Caco-2 (cell line): ENCODE results near the gene EIF4A2. TPM values are rescaled to one million over a fixed set of nuclear protein-coding genes. Genes with fewer than 3 reads are reported as not detected.
"Not testable (repeated sequence)": the region's sequence is repeated elsewhere in the genome, so short reads cannot be mapped to it uniquely, and the experiment has no call there.

ENCODE experiments used
- BruUV-seq: library from RNA; stranded (reverse); fragments of 400-500 nt; replicated peaks from 2 replicates; lab custom pipeline; 2021; lab: Mats Ljungman, UMichigan
- CTCF ChIA-PET: fragments of 300-600 bp; sonication (Branson Sonifier 250); formaldehyde crosslinking; loops from one replicate; lab custom pipeline; 2022; ENCODE audit warnings: antibody characterized with exemption; lab: Charles Lee
- POLR2A ChIA-PET: fragments of 300-600 bp; sonication (Branson Sonifier 250); formaldehyde crosslinking; loops from one replicate; lab custom pipeline; 2022; ENCODE audit warnings: antibody characterized with exemption; lab: Charles Lee
- DNase-seq, 2 experiments: peaks; one replicate each; pipeline versions ENCODE4 v3.0.0 to v3.0.0-alpha.2; 2020 to 2022
- H3K27me3 ChIP-seq: replicated peaks from 2 replicates; pipeline ENCODE4 v1.6.0; 2011; ENCODE audit warnings: low read length; ENCODE audit not compliant: control insufficient read depth, insufficient read depth
- H3K36me3 ChIP-seq: 2 replicates; pipeline ENCODE4 v1.5.1; 2011; ENCODE audit warnings: low read length; ENCODE audit not compliant: control insufficient read depth, insufficient read depth
- H3K4me1 ChIP-seq: fragments of 250-450 bp; sonication (Bioruptor Pico); 2 replicates; pipeline ENCODE4 v1.5.1; 2020; ENCODE audit warnings: mild to moderate bottlenecking
- H3K4me3 ChIP-seq: 2 replicates; pipeline ENCODE4 v1.5.1; 2011; ENCODE audit warnings: low read depth, mild to moderate bottlenecking, control low read depth, low read length
- H3K9me3 ChIP-seq: fragments of 250-450 bp; sonication (Bioruptor Pico); 2 replicates; pipeline ENCODE4 v1.5.1; 2020; ENCODE audit warnings: mild to moderate bottlenecking, moderate library complexity
- H3K27ac Mint-ChIP-seq: one replicate; pipeline ENCODE4 v1.8.0; 2022; ENCODE audit warnings: mixed read lengths; ENCODE audit not compliant: unreplicated experiment
- H3K27me3 Mint-ChIP-seq: one replicate; pipeline ENCODE4 v1.8.0; 2022; ENCODE audit warnings: mixed read lengths; ENCODE audit not compliant: insufficient read depth, unreplicated experiment
- H3K36me3 Mint-ChIP-seq: one replicate; pipeline ENCODE4 v1.8.0; 2022; ENCODE audit warnings: mild to moderate bottlenecking, mixed read lengths; ENCODE audit not compliant: insufficient read depth, unreplicated experiment
- H3K4me1 Mint-ChIP-seq: one replicate; pipeline ENCODE4 v1.8.0; 2022; ENCODE audit warnings: low read depth, mixed read lengths; ENCODE audit not compliant: unreplicated experiment
- H3K4me3 Mint-ChIP-seq: one replicate; pipeline ENCODE4 v1.8.0; 2022; ENCODE audit warnings: mild to moderate bottlenecking, moderate library complexity, mixed read lengths; ENCODE audit not compliant: unreplicated experiment
- H3K9me3 Mint-ChIP-seq: one replicate; pipeline ENCODE4 v1.8.0; 2022; ENCODE audit warnings: mixed read lengths; ENCODE audit not compliant: unreplicated experiment
- CTCF ChIP-seq, 2 experiments: fragments of 200-600 bp in 1 of 2; IDR thresholded peaks; 1 replicate in 1 of 2; 2 replicates in 1 of 2; pipeline versions ENCODE4 v1.5.1 to v1.8.0; 2011 to 2022; ENCODE audit warnings: antibody characterized with exemption in 1 of 2, control low read depth in 1 of 2, inconsistent platforms in 1 of 2, low read depth in 1 of 2, low read length in 1 of 2, mild to moderate bottlenecking in 1 of 2, moderate library complexity in 1 of 2; ENCODE audit not compliant: insufficient read depth in 1 of 2, severe bottlenecking in 1 of 2, unreplicated experiment in 1 of 2
- intact Hi-C: fragments of 100-400 bp; cut with micrococcal nuclease; formaldehyde crosslinking; loops from one replicate; pipeline ENCODE4 v1.10.0; 2022; ENCODE audit not compliant: unreplicated experiment
- total RNA-seq: library from RNA; stranded (reverse); gene quantifications from 2 replicates; pipeline ENCODE4 v1.2.3, GENCODE V29; 2022

EIF4A2 gene
- total RNA-seq, 1 experiment from 2014 or later: 346 TPM

GRCh38 chr3:186807231-186807630, 23.9 kb downstream of the EIF4A2 start:
- BruUV-seq: no TSS peak
- peaks cover 24% of the 10 kb centered on the region for H3K36me3 Mint-ChIP-seq
- no peaks in the 10 kb centered on the region for H3K4me1 Mint-ChIP-seq
- ChIA-PET POLR2A (no interaction called here), CTCF (interaction anchor here (0.6 to 0.7 kb wide), 2 partner anchors 193 to 930 kb away, joined by 4 read pairs; no protein-coding TSS in a partner anchor)
- intact Hi-C loops: loop anchor here (2.0 kb wide), 1 partner anchor 16 kb away; no protein-coding TSS in a partner anchor
- Histone ChIP-seq H3K4me1 (no peaks in the 10 kb centered on the region), H3K27me3 (no peaks in the 10 kb centered on the region), H3K4me3 (peak overlapping the region; percentile 73), H3K9me3 (no peaks in the 10 kb centered on the region), H3K36me3 (no peaks in the 10 kb centered on the region)
- H3K27ac Mint-ChIP-seq: peak overlapping the region; percentile 84
- no peak for DNase-seq
- H3K9me3 Mint-ChIP-seq: no peaks in the 10 kb centered on the region
- TF ChIP-seq CTCF (IDR thresholded peaks at IDR 0.05; ENCODE audit: insufficient read depth in 1 of 2, low read depth in 1 of 2, low read length in 1 of 2, severe bottlenecking in 1 of 2, unreplicated experiment in 1 of 2): no peak
- H3K4me3 Mint-ChIP-seq: peak overlapping the region; percentile 74
- H3K27me3 Mint-ChIP-seq: no peaks in the 10 kb centered on the region

GRCh38 chr3:186810336-186810996, 27.1 kb downstream of the EIF4A2 start:
- H3K27me3 Mint-ChIP-seq: no peaks in the 10 kb centered on the region
- H3K9me3 Mint-ChIP-seq: no peaks in the 10 kb centered on the region
- no TSS peak for BruUV-seq
- DNase-seq: no peak
- H3K4me3 ChIP-seq: no peak overlapping the region
- peaks cover 8% of the 10 kb centered on the region for H3K36me3 Mint-ChIP-seq
- POLR2A ChIA-PET: no interaction called here
- no peaks in the 10 kb centered on the region; the same call in 1 of the 2 replicates for H3K4me1 ChIP-seq
- no peak for TF ChIP-seq CTCF (IDR thresholded peaks at IDR 0.05; ENCODE audit: insufficient read depth in 1 of 2, low read depth in 1 of 2, low read length in 1 of 2, severe bottlenecking in 1 of 2, unreplicated experiment in 1 of 2)
- H3K4me3 Mint-ChIP-seq: no peak overlapping the region
- intact Hi-C loops: no loop called here
- no peaks in the 10 kb centered on the region for H3K4me1 Mint-ChIP-seq
- CTCF ChIA-PET: no interaction called here
- H3K9me3 ChIP-seq: no peaks in the 10 kb centered on the region
- H3K36me3 ChIP-seq: no peaks in the 10 kb centered on the region
- no peak overlapping the region for H3K27ac Mint-ChIP-seq
- no peaks in the 10 kb centered on the region for H3K27me3 ChIP-seq

GRCh38 chr3:186811313-186811712, 27.9 kb downstream of the EIF4A2 start:
- H3K9me3 ChIP-seq, DNase-seq, H3K4me3 ChIP-seq, CTCF ChIA-PET, H3K36me3 ChIP-seq, H3K9me3 Mint-ChIP-seq, H3K27me3 Mint-ChIP-seq, H3K27me3 ChIP-seq, H3K4me1 Mint-ChIP-seq, POLR2A ChIA-PET, intact Hi-C loops, H3K36me3 Mint-ChIP-seq, H3K4me3 Mint-ChIP-seq, BruUV-seq, H3K4me1 ChIP-seq, H3K27ac Mint-ChIP-seq: not testable (repeated sequence)
